LNCAP (cell line): ENCODE measurements around the gene CTXND1.
A peak's percentile ranks its signal among the peaks of the same experiment; 100 is the strongest.

ENCODE experiments used
- TF ChIP-seq, protein P1 (sequence below): fragments of 450-650 bp; IDR thresholded peaks from 2 replicates; pipeline ENCODE4 v1.5.1; 2017; ENCODE audit warnings: mild to moderate bottlenecking

Gene CTXND1

DNA sequence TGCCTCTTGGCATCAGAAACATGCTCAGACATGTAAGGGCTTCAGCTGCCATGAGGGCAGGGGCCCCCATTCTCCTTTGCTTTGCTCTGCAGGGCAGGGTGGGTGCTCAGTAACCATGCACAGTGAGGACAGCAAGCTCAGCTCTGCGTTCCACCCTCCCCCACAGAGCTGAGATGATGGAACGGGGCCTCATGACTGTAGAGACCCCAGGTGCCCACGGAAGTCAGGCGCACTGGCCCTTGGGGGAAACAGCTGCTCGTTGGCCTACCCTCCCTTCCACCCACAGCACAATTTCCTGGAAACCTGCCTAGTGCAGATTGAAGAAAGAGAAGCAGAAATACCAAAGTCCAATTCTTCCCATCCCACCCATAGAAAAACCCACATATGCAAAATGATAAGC, 10.5 kb downstream of the CTXND1 start:
- TF ChIP-seq, protein P1, sequence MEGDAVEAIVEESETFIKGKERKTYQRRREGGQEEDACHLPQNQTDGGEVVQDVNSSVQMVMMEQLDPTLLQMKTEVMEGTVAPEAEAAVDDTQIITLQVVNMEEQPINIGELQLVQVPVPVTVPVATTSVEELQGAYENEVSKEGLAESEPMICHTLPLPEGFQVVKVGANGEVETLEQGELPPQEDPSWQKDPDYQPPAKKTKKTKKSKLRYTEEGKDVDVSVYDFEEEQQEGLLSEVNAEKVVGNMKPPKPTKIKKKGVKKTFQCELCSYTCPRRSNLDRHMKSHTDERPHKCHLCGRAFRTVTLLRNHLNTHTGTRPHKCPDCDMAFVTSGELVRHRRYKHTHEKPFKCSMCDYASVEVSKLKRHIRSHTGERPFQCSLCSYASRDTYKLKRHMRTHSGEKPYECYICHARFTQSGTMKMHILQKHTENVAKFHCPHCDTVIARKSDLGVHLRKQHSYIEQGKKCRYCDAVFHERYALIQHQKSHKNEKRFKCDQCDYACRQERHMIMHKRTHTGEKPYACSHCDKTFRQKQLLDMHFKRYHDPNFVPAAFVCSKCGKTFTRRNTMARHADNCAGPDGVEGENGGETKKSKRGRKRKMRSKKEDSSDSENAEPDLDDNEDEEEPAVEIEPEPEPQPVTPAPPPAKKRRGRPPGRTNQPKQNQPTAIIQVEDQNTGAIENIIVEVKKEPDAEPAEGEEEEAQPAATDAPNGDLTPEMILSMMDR = no peak

DNA sequence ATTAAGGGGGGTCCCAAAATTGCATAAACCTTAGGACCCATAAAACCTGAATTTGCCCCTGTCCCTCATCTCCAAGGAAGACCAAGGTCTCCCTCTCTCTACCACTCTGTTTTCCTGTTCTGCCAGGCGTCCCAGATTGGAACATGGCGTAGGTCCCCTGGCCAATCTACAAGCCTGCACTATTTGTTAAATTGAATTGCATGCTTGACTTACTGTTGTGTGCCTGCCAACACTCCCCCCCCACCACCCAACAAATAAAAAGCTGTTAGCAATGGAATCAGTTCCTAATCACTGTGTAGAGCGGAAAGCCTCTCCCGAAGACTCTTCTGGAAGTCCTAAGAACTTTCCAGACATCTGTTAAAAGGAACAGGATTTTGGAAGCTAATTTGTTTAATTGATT, 11.7 kb downstream of the CTXND1 start:
- TF ChIP-seq, protein P1 = no peak

DNA sequence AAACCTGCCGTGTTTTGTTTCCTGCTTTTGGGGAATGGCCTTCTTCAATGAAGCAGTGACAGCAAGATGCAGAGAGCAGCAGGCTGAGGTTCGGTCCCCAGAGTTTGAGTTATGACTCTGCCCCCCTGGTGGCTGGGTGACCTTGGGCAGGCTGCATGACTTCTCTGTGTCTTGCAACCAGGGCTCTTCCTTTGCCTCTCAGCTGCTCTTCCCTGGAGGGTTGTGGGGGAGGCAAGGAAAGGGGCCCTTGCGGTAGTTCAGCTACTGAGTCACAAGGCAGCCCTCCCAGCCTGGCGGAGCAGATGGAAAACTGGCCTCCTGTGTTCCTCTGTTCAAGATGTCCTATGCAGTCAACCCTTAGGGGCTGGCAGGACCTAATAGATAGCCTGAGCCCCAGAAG, 17.1 kb downstream of the CTXND1 start:
- TF ChIP-seq, protein P1 = peak; percentile 65

DNA sequence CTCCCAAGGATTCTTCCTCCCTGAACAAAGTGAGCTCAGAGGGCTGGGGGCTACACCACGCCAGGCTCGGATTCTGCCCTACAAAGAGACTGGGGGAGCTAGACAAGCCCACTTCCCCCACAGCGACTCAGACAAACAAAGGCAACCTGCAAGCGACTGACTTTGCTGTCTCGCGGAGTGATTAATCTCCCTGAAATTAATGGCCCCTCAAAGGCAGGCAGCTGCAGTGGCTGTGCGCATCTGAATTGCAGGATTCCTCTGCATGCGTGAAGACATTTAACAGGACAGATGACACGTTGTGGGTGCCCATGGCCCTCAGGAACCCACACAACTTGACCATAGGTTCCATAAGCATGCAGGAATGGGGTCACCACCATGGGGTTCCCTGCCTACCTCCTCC, 18.4 kb downstream of the CTXND1 start:
- TF ChIP-seq, protein P1 = no peak

DNA sequence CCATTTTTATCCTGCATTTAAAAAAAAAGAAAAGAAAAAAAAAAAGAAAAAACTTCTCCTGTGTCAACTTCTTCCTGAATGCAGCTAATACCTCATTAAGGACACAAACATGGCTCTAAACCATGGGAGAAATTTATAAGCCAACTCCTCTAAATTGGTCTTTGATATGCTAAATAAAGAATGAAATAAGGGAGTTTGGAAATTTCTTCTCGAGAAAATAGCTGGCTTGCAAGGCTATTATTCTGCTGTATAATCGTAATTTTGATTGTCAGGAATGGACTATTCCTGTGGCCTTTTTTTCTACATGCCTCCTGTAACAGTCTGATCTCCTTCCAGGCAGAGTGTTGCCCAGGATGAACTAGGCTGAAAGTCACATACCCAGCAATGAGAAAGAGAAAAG, 20.6 kb downstream of the CTXND1 start:
- TF ChIP-seq, protein P1 = no peak

DNA sequence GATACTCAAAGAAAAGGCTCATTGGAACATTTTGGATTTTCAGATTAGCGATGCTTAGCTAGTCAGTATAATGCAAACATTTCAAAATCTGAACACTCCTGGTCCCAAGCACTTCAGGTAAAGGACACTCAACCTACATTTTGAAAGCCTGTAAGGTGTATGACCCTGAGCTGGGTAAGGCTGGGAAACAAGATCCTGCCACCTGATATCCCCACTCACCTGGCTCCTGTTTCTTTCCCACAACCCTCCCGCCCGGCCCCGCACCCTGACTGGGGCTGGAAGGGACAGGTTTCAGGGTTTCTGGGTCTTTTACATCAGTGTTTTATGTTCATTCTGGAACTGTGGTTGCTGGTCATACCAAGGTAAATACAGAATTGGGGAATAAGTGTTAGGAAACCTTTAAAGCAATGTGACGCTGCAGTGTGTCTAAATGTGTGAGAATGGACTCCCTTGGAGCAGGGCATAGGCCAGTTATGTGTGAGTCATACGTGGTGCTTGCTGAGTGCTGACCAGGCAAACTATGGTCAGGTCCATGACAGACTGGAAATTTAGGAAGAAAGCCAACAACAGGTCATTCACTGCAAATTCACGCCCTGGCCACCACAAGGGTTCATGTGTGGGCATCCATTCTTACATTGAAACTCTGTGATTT, 22.9 kb downstream of the CTXND1 start:
- TF ChIP-seq, protein P1 = no peak

DNA sequence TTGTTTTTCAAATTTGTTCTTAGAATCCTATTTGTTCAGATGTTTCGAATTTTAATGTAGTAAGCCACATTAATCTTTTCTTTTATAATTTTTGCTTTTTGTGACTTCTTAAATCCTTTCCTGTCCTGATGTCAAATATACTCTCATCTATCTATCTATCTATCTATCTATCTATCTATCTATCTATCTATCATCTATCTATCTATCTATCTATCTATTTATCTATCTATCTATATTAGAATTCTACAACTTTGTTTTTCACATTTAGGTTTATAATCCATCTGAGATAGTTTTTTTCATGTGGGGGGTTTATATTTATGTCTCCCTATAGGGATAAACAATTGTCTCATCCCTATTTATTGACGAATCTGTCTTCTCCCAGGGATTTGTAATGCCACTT, 32.1 kb downstream of the CTXND1 start:
- TF ChIP-seq, protein P1 = no peak
